Eye (tissue), 1 donor: Measurements from ENCODE around the gene MYRF.

ENCODE experiments used
- DNase-seq: peaks from one replicate; pipeline ENCODE4 v3.0.0-alpha.2; 2015

Gene MYRF

GRCh38 chr11:61799665-61800284 lies 47.3 kb downstream of the MYRF start:
- DNase-seq = no peak

GRCh38 chr11:61800331-61801281 lies 48.2 kb downstream of the MYRF start:
- DNase-seq = no peak

- no peak for DNase-seq
These were observed 50.2 kb downstream of the MYRF start for GRCh38 chr11:61802605-61803004.

GRCh38 chr11:61803889-61804647 lies 51.6 kb downstream of the MYRF start:
- DNase-seq = no peak

GRCh38 chr11:61805146-61805545 lies 52.7 kb downstream of the MYRF start:
- no peak for DNase-seq

- DNase-seq = no peak
These were observed 54.3 kb downstream of the MYRF start for GRCh38 chr11:61806785-61807184.

GRCh38 chr11:61810671-61811175 lies 58.3 kb downstream of the MYRF start:
- no peak for DNase-seq

- no peak for DNase-seq
These were observed 59.4 kb downstream of the MYRF start for GRCh38 chr11:61811831-61812230.

GRCh38 chr11:61812736-61813411 lies 60.4 kb downstream of the MYRF start:
- DNase-seq = no peak

- no peak for DNase-seq
These were observed 62.0 kb downstream of the MYRF start for GRCh38 chr11:61814247-61814957.

GRCh38 chr11:61814958-61815789 lies 62.7 kb downstream of the MYRF start:
- DNase-seq = peak; percentile 97

- DNase-seq = peak; percentile 90
These were observed 63.6 kb downstream of the MYRF start for GRCh38 chr11:61815790-61816735.

- DNase-seq = peak; percentile 97
These were observed 64.5 kb downstream of the MYRF start, which contains the start of gene FADS1 for GRCh38 chr11:61816736-61817455. Gene FADS1 (minus strand): TSS chr11:61817003. CDS start chr11:61816929, 74 bp downstream.

GRCh38 chr11:61817471-61818202 lies 65.2 kb downstream of the MYRF start:
- no peak for DNase-seq

- no peak for DNase-seq
These were observed 67.7 kb downstream of the MYRF start for GRCh38 chr11:61820174-61820573.

GRCh38 chr11:61826930-61827570 lies 74.6 kb downstream of the MYRF start:
- peak; percentile 91 for DNase-seq

GRCh38 chr11:61827571-61828378 lies 75.3 kb downstream of the MYRF start, which contains the start of gene FADS2:
Gene FADS2 (plus strand): TSS chr11:61828300. CDS start chr11:61828391, 91 bp downstream.
- peak; percentile 98 for DNase-seq
